ENCODE measurements around the gene OVOL1.
"Not testable (repeated sequence)": the region's sequence is repeated elsewhere in the genome, so short reads cannot be mapped to it uniquely, and the experiment has no call there.

The OVOL1 gene

GRCh38 chr11:65814131-65814985, 27.5 kb downstream of the OVOL1 start:
- DNase-seq (ENCODE audit: low read depth in 3 of 3, low spot score in 1 of 3), result no peak

GRCh38 chr11:65814986-65815565, 28.2 kb downstream of the OVOL1 start:
- DNase-seq (ENCODE audit: low read depth in 3 of 3, low spot score in 1 of 3), result no peak

GRCh38 chr11:65816696-65817095, 29.8 kb downstream of the OVOL1 start:
- no peak for DNase-seq (ENCODE audit: low read depth in 3 of 3, low spot score in 1 of 3)

- no peak for DNase-seq (ENCODE audit: low read depth in 3 of 3, low spot score in 1 of 3)
Observed at GRCh38 chr11:65817312-65817834, 30.5 kb downstream of the OVOL1 start.

- DNase-seq (ENCODE audit: low read depth in 3 of 3, low spot score in 1 of 3), result peak; percentile 80 to 94 (median 89)
Observed at GRCh38 chr11:65817835-65818680, 31.2 kb downstream of the OVOL1 start.

- no peak for DNase-seq (ENCODE audit: low read depth in 3 of 3, low spot score in 1 of 3)
Observed at GRCh38 chr11:65821107-65821506, 34.2 kb downstream of the OVOL1 start.

- no peak for DNase-seq (ENCODE audit: low read depth in 3 of 3, low spot score in 1 of 3)
Observed at GRCh38 chr11:65822776-65823528, 36.1 kb downstream of the OVOL1 start.

- DNase-seq (ENCODE audit: low read depth in 3 of 3, low spot score in 1 of 3), result no peak
Observed at GRCh38 chr11:65826984-65827735, 40.3 kb downstream of the OVOL1 start.

- DNase-seq (ENCODE audit: low read depth in 3 of 3, low spot score in 1 of 3), result no peak
Observed at GRCh38 chr11:65829459-65829858, 42.6 kb downstream of the OVOL1 start.

GRCh38 chr11:65832231-65832630, 45.4 kb downstream of the OVOL1 start:
- not testable (repeated sequence) for DNase-seq (ENCODE audit: low read depth in 3 of 3, low spot score in 1 of 3)

GRCh38 chr11:65833297-65834030, 46.6 kb downstream of the OVOL1 start, which contains the start of gene SNX32:
Gene SNX32, plus strand, starts transcription at chr11:65833963. Its CDS starts 103 bp downstream, at chr11:65834066.
- DNase-seq (ENCODE audit: low read depth in 3 of 3, low spot score in 1 of 3), result peak; percentile 85 to 87 (median 85)

GRCh38 chr11:65834202-65834601, 47.3 kb downstream of the OVOL1 start:
- no peak for DNase-seq (ENCODE audit: low read depth in 3 of 3, low spot score in 1 of 3)

- no peak for DNase-seq (ENCODE audit: low read depth in 3 of 3, low spot score in 1 of 3)
Observed at GRCh38 chr11:65842144-65842543, 55.3 kb downstream of the OVOL1 start.

- no peak for DNase-seq (ENCODE audit: low read depth in 3 of 3, low spot score in 1 of 3)
Observed at GRCh38 chr11:65843811-65844210, 56.9 kb downstream of the OVOL1 start.

- no peak for DNase-seq (ENCODE audit: low read depth in 3 of 3, low spot score in 1 of 3)
Observed at GRCh38 chr11:65844231-65844872, 57.5 kb downstream of the OVOL1 start.
